CD8-positive, alpha-beta memory T cell (primary cell): Measurements from ENCODE around the gene TNFAIP8L1. TPM values are rescaled to one million over a fixed set of nuclear protein-coding genes. Genes with fewer than 3 reads are reported as not detected.
"Not testable (repeated sequence)": the region's sequence is repeated elsewhere in the genome, so short reads cannot be mapped to it uniquely, and the experiment has no call there.

Source experiments
- CTCF ChIA-PET: fragments of 350-600 bp; sonication (Branson Sonifier 250); formaldehyde crosslinking; loops from one replicate; lab custom pipeline; 2021; ENCODE audit warnings: antibody characterized with exemption; lab: Charles Lee
- POLR2A ChIA-PET: fragments of 350-600 bp; sonication (Branson Sonifier 250); formaldehyde crosslinking; loops from one replicate; lab custom pipeline; 2021; ENCODE audit warnings: antibody characterized with exemption; lab: Charles Lee
- DNase-seq, 5 donors: peaks; one replicate each; pipeline versions ENCODE4 v3.0.0 to v3.0.0-alpha.2; 2020 to 2022; ENCODE audit warnings: mixed read lengths in 1 of 5
- H3K27ac ChIP-seq: one replicate; pipeline ENCODE4 v1.7.0; 2013; ENCODE audit warnings: low read depth, mild to moderate bottlenecking, low read length, moderate library complexity
- H3K27me3 ChIP-seq: 2 replicates; pipeline ENCODE4 v1.7.0; 2013; ENCODE audit warnings: low read length, mild to moderate bottlenecking; ENCODE audit not compliant: insufficient read depth, poor library complexity, severe bottlenecking
- H3K36me3 ChIP-seq: 2 replicates; pipeline ENCODE4 v1.7.0; 2013; ENCODE audit warnings: mild to moderate bottlenecking, low read length, moderate library complexity; ENCODE audit not compliant: insufficient read depth
- H3K4me1 ChIP-seq: 2 replicates; pipeline ENCODE4 v1.7.0; 2013; ENCODE audit warnings: mild to moderate bottlenecking, low read length, moderate library complexity; ENCODE audit not compliant: insufficient read depth
- H3K4me3 ChIP-seq: 2 replicates; pipeline ENCODE4 v1.7.0; 2013; ENCODE audit warnings: mild to moderate bottlenecking, low read length
- H3K9me3 ChIP-seq: 2 replicates; pipeline ENCODE4 v1.7.0; 2013; ENCODE audit warnings: mild to moderate bottlenecking, low read length
- H3K27ac Mint-ChIP-seq, 8 donors: one replicate each; pipeline ENCODE4 v1.8.0; 2020 to 2021; ENCODE audit warnings: mixed read lengths in 8 of 8, mild to moderate bottlenecking in 6 of 8, inconsistent platforms in 3 of 8, moderate library complexity in 3 of 8
- H3K27me3 Mint-ChIP-seq, 2 donors: one replicate each; pipeline ENCODE4 v1.8.0; 2020 to 2021; ENCODE audit warnings: mixed read lengths in 2 of 2, mild to moderate bottlenecking in 1 of 2, moderate library complexity in 1 of 2
- H3K36me3 Mint-ChIP-seq, 3 donors: one replicate each; pipeline ENCODE4 v1.8.0; 2020 to 2021; ENCODE audit warnings: mixed read lengths in 3 of 3, inconsistent platforms in 1 of 3, mild to moderate bottlenecking in 1 of 3
- H3K4me1 Mint-ChIP-seq, 3 donors: one replicate each; pipeline ENCODE4 v1.8.0; 2020 to 2021; ENCODE audit warnings: mixed read lengths in 3 of 3, inconsistent platforms in 1 of 3, mild to moderate bottlenecking in 1 of 3
- H3K4me3 Mint-ChIP-seq, 7 donors: one replicate each; pipeline ENCODE4 v1.8.0; 2020 to 2021; ENCODE audit warnings: mixed read lengths in 7 of 7, mild to moderate bottlenecking in 6 of 7, moderate library complexity in 4 of 7, inconsistent platforms in 2 of 7
- H3K9me3 Mint-ChIP-seq, 5 donors: one replicate each; pipeline ENCODE4 v1.8.0; 2020 to 2022; ENCODE audit warnings: mixed read lengths in 5 of 5, mild to moderate bottlenecking in 3 of 5, moderate library complexity in 2 of 5, inconsistent platforms in 1 of 5
- polyA plus RNA-seq: library from polyadenylated mRNA; unstranded; fragments of 300-500 nt; fragmentation: Illumina TruSeq; gene quantifications from one replicate; pipeline ENCODE4 v1.2.3, GENCODE V29; 2021
- total RNA-seq, 2 experiments: library from RNA; stranded (reverse); gene quantifications; one replicate each; pipeline ENCODE4 v1.2.3, GENCODE V29; 2021

The TNFAIP8L1 gene
- total and polyA plus RNA-seq, 3 experiments from 2014 or later = 9.0 to 10.0 (median 9.6) TPM

DNA sequence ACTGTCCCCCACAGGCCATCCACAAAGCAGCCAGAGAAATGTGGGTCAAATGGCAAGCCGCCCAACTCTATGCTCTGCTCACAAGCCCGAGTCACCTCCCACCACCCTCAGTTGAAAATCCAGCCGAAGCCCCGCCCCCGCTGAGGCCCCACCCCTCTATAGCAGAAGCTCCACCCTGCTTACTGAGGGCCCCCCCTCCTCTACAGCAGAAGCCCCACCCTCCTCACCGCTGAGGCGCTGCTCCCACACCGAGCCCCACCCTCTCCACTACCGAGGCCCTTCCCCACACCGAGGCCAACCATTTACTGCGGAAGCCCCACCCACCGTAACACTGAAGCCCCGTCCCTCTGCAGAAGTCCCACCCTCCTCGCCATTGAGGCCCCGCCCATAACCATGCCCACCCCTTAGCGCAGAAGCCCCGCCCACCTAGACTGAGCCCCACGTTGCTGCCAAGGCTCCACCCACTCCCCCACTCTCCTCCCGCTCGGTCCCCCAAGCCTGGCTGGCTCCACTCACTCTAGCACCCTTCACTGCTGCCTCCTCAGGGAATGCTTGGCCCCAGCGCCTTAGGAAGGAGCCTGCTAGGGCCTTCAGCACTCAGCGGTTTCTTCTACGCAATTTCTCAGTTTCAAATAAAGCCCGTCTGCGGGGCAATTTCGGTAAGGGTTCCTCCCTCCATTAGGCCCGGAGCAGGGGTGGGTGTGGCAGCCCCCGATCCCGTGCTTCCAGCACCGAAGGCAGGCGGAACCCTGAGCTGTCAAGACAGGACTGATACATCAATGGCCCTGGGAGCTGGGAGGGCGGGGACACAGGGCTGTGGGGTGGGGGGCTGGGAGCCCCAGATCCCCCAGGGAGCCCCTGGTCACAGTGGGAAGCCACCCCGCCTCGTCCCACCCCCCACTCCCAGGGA, 39.8 kb downstream of the TNFAIP8L1 start:
- Histone ChIP-seq H3K27ac (no peak overlapping the region), H3K9me3 (no peaks in the 10 kb centered on the region), H3K4me3 (no peak overlapping the region), H3K27me3 (no peaks in the 10 kb centered on the region), H3K4me1 (no peaks in the 10 kb centered on the region), H3K36me3 (no peaks in the 10 kb centered on the region)
- Mint-ChIP-seq H3K4me1 (no peaks in the 10 kb centered on the region), H3K27ac (peak overlapping the region in 1 of 8 donors; percentile 89), H3K36me3 (peaks cover 0 to 51% (median 3%) of the 10 kb centered on the region in 3 donors), H3K27me3 (no peaks in the 10 kb centered on the region), H3K9me3 (no peaks in the 10 kb centered on the region), H3K4me3 (no peak overlapping the region)
- DNase-seq = no peak
- ChIA-PET POLR2A (no interaction called here), CTCF (interaction anchor here (1.5 kb wide), 1 partner anchor 43 kb away, joined by 3 read pairs; no protein-coding TSS in a partner anchor)

DNA sequence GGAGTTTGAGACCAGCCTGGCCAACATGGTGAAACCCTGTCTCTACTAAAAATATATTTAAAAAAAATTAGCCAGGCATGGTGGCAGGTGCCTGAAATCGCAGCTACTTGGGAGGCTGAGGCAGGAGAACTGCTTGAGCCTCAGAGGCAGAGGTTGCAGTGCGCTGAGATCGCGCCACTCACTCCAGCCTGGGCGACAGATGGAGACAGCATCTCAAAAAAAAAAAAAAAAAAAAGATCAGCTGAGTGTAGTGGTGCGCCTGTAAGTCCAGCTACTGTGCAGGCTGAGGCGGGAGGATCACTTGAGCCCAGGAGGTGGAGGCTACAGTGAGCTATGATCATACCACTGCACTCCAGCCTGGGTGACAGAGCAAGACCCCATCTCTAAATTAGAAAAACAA, 40.7 kb downstream of the TNFAIP8L1 start:
- H3K4me1 Mint-ChIP-seq, DNase-seq, H3K27me3 Mint-ChIP-seq, H3K9me3 Mint-ChIP-seq, H3K4me1 ChIP-seq, POLR2A ChIA-PET, H3K27me3 ChIP-seq, H3K9me3 ChIP-seq, H3K4me3 Mint-ChIP-seq, H3K36me3 ChIP-seq, H3K27ac ChIP-seq, H3K4me3 ChIP-seq: not testable (repeated sequence)
- CTCF ChIA-PET = interaction anchor here (1.5 kb wide), 1 partner anchor 44 kb away, joined by 3 read pairs; no protein-coding TSS in a partner anchor
- H3K27ac Mint-ChIP-seq = peak overlapping the region in 1 of 8 donors; percentile 79
- H3K36me3 Mint-ChIP-seq = peaks cover 0 to 53% (median 3%) of the 10 kb centered on the region in 3 donors

DNA sequence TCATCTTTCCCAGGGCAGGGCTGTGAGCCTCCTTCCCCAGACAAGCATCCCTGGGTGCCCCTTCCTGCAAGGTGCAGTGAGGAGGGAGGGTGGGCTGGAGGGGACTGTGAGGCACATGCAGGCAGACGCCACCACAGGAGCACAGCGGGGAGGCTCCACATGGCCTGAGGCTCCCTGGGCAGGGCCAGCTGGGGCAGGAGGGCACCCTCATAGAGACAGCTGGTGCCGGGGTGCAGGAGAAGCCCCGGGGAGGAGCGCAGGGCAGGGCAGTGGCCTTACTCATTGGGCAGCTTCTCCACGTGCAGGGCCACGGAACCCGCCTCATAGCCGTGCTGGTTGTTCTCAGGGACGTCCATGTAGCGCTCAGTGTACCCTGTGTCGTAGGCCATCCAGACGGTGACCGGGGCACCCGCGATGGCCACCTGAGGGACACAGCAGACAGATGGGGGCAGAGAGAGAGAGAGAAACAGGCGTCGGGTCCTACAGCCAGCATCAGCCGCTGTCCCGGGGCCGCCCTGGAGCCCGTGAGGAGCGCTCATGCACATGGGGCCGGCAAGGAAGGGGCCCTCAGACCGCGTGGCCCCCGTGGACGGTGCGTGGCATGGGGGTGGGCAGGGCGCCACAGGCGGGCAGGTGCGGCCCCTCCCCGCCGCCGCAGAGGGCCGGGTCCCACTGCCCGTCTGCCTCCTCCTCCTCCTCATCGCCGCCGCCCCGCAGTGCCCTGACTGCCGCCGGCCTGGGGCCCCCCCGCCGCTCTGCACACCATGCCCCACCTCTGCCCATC, 43.3 kb downstream of the TNFAIP8L1 start:
- Mint-ChIP-seq H3K4me1 (no peaks in the 10 kb centered on the region), H3K4me3 (no peak overlapping the region), H3K27ac (no peak overlapping the region), H3K36me3 (peaks cover 0 to 54% (median 2%) of the 10 kb centered on the region in 3 donors), H3K27me3 (no peaks in the 10 kb centered on the region), H3K9me3 (no peaks in the 10 kb centered on the region)
- Histone ChIP-seq H3K36me3 (no peaks in the 10 kb centered on the region), H3K27me3 (no peaks in the 10 kb centered on the region), H3K27ac (no peak overlapping the region), H3K4me3 (no peak overlapping the region), H3K4me1 (no peaks in the 10 kb centered on the region), H3K9me3 (no peaks in the 10 kb centered on the region)
- DNase-seq = no peak
- POLR2A ChIA-PET = no interaction called here
- CTCF ChIA-PET = no interaction called here

DNA sequence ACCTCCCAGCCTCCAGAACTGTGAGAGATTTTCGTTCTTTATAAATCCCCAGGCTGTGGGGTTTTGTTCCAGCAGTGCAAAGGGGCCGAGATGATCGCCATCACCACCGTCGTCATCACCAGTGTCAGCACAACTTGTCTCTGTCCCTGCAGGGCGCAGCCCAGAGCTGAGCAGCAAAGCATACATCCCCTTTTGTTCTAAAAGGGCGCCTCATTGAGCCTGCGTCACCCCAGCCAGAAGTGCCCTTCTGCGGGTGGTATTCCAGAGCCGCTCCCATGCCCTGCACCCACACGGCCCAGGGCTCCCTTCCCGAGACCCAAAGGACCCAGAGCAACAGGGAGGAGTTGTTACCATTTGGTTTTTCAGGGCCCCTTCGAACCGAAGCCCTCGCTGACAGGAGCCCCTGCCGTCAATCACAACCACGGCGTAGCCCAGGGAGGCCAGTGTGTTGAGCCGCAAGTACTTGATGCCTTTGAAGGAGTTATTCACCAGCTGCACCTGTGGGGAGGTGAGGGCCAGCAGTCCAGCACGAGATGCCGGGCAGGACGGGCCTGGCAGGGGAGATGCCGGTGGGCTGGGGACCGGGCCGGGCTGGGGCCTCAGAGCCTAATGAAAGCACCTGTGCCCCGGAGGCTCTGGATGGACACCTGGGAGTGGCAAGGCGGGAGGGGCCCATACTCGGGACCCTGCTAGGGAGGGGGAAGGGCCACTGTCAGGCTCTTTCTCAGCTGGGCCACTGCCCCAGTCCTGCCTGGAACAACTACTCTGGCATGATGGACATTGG, 45.2 kb downstream of the TNFAIP8L1 start:
- no peak overlapping the region for H3K4me3 Mint-ChIP-seq
- peaks cover 0 to 55% (median 0%) of the 10 kb centered on the region in 3 donors for H3K36me3 Mint-ChIP-seq
- Histone ChIP-seq H3K4me1 (no peaks in the 10 kb centered on the region), H3K36me3 (peaks cover 4% of the 10 kb centered on the region), H3K4me3 (no peak overlapping the region), H3K9me3 (no peaks in the 10 kb centered on the region), H3K27ac (no peak overlapping the region), H3K27me3 (no peaks in the 10 kb centered on the region)
- peak overlapping the region in 2 of 8 donors; percentile 17 to 79 for H3K27ac Mint-ChIP-seq
- DNase-seq = no peak
- H3K4me1 Mint-ChIP-seq = no peaks in the 10 kb centered on the region
- CTCF ChIA-PET = no interaction called here
- no peaks in the 10 kb centered on the region for H3K9me3 Mint-ChIP-seq
- POLR2A ChIA-PET = no interaction called here
- no peaks in the 10 kb centered on the region for H3K27me3 Mint-ChIP-seq

DNA sequence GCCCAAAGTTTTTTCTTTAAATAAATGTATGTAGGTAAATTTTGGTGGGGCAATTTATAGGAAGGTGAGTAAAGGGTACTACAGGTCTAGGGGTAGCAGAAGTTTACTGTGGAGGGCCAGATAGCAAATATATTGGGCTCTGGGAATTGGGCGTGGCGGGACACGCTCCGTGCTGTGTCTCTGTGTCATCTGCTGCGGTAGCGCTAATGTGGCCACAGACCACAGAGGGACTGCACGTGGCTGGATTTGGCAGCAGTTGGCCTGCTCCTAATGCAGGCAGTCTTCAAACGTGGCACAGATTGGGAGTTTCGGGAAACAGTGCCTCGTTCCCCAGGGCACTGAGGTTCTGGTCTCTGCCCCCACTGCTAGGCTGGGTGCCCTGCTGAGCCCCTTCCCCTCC, 47.4 kb downstream of the TNFAIP8L1 start:
- no peak overlapping the region for H3K27ac Mint-ChIP-seq
- H3K4me1 Mint-ChIP-seq = no peaks in the 10 kb centered on the region
- CTCF ChIA-PET = no interaction called here
- no peak overlapping the region for H3K4me3 Mint-ChIP-seq
- no peaks in the 10 kb centered on the region for H3K27me3 ChIP-seq
- H3K4me1 ChIP-seq = no peaks in the 10 kb centered on the region
- DNase-seq = no peak
- peaks cover 8% of the 10 kb centered on the region for H3K36me3 ChIP-seq
- H3K36me3 Mint-ChIP-seq = peaks cover 0 to 62% (median 5%) of the 10 kb centered on the region in 3 donors
- no peaks in the 10 kb centered on the region for H3K9me3 Mint-ChIP-seq
- no peak overlapping the region for H3K4me3 ChIP-seq
- no peak overlapping the region for H3K27ac ChIP-seq
- H3K9me3 ChIP-seq = no peaks in the 10 kb centered on the region
- H3K27me3 Mint-ChIP-seq = no peaks in the 10 kb centered on the region
- POLR2A ChIA-PET = no interaction called here

DNA sequence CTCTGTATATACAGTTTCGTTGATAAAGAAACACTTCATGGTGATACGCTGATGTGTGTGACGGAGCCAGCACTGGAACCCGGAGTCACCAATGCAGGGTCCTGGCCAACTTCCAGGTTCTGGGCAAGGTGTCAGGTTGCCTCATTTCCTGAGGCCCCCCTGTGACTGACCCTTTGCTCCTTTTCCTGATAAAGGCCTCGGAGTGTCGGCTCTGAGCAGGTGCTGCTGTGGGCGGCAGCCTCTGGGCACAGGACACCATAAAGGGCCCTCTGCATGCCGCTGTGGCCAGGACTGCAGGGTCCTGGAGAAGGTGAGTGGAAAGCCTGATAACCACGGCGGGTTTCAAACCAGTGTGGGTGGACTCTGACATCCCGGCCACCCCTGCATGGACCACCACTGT, 48.1 kb downstream of the TNFAIP8L1 start:
- Histone ChIP-seq H3K27ac (no peak overlapping the region), H3K27me3 (no peaks in the 10 kb centered on the region), H3K9me3 (no peaks in the 10 kb centered on the region), H3K4me1 (no peaks in the 10 kb centered on the region), H3K36me3 (peaks cover 15% of the 10 kb centered on the region), H3K4me3 (no peak overlapping the region)
- Mint-ChIP-seq H3K27me3 (no peaks in the 10 kb centered on the region), H3K9me3 (no peaks in the 10 kb centered on the region), H3K36me3 (peaks cover 0 to 64% (median 7%) of the 10 kb centered on the region in 3 donors), H3K4me1 (no peaks in the 10 kb centered on the region), H3K4me3 (no peak overlapping the region), H3K27ac (no peak overlapping the region)
- no peak for DNase-seq
- POLR2A ChIA-PET = no interaction called here
- CTCF ChIA-PET = no interaction called here

DNA sequence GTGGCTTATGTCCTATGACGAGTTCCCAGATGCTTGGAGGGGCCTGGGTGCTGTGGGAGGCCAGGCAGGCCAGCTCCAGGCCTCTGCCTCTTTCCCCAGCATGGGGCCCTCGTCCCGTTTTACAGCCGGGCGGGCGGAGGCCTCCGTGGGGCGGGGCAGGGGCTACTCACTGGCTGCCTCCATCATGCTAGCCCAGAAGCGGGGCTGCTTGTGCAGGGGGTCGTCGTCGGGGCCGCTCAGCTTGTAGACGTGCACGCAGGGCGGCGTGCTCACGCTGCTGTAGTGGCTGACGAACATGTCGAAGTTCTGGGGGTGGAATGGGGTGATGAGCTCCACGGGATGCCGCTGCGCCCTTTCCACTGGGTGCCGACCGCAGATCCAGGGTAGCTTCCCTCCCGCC, 49.3 kb downstream of the TNFAIP8L1 start:
- H3K4me3 Mint-ChIP-seq = no peak overlapping the region
- Histone ChIP-seq H3K27me3 (no peaks in the 10 kb centered on the region), H3K4me1 (no peaks in the 10 kb centered on the region), H3K9me3 (no peaks in the 10 kb centered on the region), H3K27ac (no peak overlapping the region), H3K4me3 (no peak overlapping the region), H3K36me3 (peaks cover 25% of the 10 kb centered on the region)
- ChIA-PET POLR2A (interaction anchor here (0.5 kb wide), 1 partner anchor 141 kb away, joined by 3 read pairs; no protein-coding TSS in a partner anchor), CTCF (interaction anchor here (1.5 kb wide), 1 partner anchor 11 kb away, joined by 3 read pairs; no protein-coding TSS in a partner anchor)
- no peaks in the 10 kb centered on the region for H3K4me1 Mint-ChIP-seq
- peaks cover 0 to 71% (median 7%) of the 10 kb centered on the region in 3 donors for H3K36me3 Mint-ChIP-seq
- DNase-seq = no peak
- H3K9me3 Mint-ChIP-seq = no peaks in the 10 kb centered on the region
- H3K27me3 Mint-ChIP-seq = no peaks in the 10 kb centered on the region
- no peak overlapping the region for H3K27ac Mint-ChIP-seq
